Activated CD8-positive, alpha-beta memory T cell treated with anti-CD3 and anti-CD28 coated beads, Interleukin-2, amount 50 U/mL, for 24 hours (primary cell): ENCODE data around the gene NKX2-4.
"Not testable (repeated sequence)": the region's sequence is repeated elsewhere in the genome, so short reads cannot be mapped to it uniquely, and the experiment has no call there.

ENCODE experiments used
- DNase-seq: peaks from one replicate; pipeline ENCODE4 v3.0.0-alpha.2; 2020; ENCODE audit errors: extremely low read depth

The NKX2-4 gene

GRCh38 chr20:21397341-21398108 lies at the start of gene NKX2-4:
NKX2-4 (minus strand) TSS chr20:21397526; CDS start chr20:21397399, 127 bp downstream.
- no peak for DNase-seq

GRCh38 chr20:21437816-21438215 lies 40.5 kb upstream of the NKX2-4 start:
- DNase-seq: no peak

- no peak for DNase-seq
These were observed 39.9 kb upstream of the NKX2-4 start for GRCh38 chr20:21437248-21437647.

GRCh38 chr20:21436205-21436604 lies 38.9 kb upstream of the NKX2-4 start:
- no peak for DNase-seq

- no peak for DNase-seq
These were observed 38.2 kb upstream of the NKX2-4 start for GRCh38 chr20:21435576-21435975.

GRCh38 chr20:21433329-21433890 lies 36.1 kb upstream of the NKX2-4 start:
- DNase-seq: no peak

- no peak for DNase-seq
These were observed 35.6 kb upstream of the NKX2-4 start for GRCh38 chr20:21432911-21433310.

- no peak for DNase-seq
These were observed 32.7 kb upstream of the NKX2-4 start for GRCh38 chr20:21430020-21430419.

- DNase-seq: no peak
These were observed 27.5 kb upstream of the NKX2-4 start for GRCh38 chr20:21424846-21425245.

- DNase-seq: not testable (repeated sequence)
These were observed 26.4 kb upstream of the NKX2-4 start for GRCh38 chr20:21423712-21424111.

- no peak for DNase-seq
These were observed 24.4 kb upstream of the NKX2-4 start for GRCh38 chr20:21421601-21422236.

- DNase-seq: not testable (repeated sequence)
These were observed 21.8 kb upstream of the NKX2-4 start for GRCh38 chr20:21419147-21419546.

GRCh38 chr20:21413996-21414395 lies 16.7 kb upstream of the NKX2-4 start:
- not testable (repeated sequence) for DNase-seq

- no peak for DNase-seq
These were observed 14.4 kb upstream of the NKX2-4 start for GRCh38 chr20:21411725-21412124.

- DNase-seq: no peak
These were observed 1.7 kb upstream of the NKX2-4 start for GRCh38 chr20:21399005-21399475.

GRCh38 chr20:21398109-21399004 lies 1.0 kb upstream of the NKX2-4 start:
- DNase-seq: no peak

GRCh38 chr20:21396599-21397340 lies 556 bp downstream of the NKX2-4 start:
- no peak for DNase-seq

GRCh38 chr20:21395666-21396598 lies 1.4 kb downstream of the NKX2-4 start:
- no peak for DNase-seq

- no peak for DNase-seq
These were observed 2.2 kb downstream of the NKX2-4 start for GRCh38 chr20:21395051-21395665.

GRCh38 chr20:21394551-21394950 lies 2.8 kb downstream of the NKX2-4 start:
- DNase-seq: no peak
